RPMI7951 (cell line): ENCODE measurements around the gene JPT2. TPM values are rescaled to one million over a fixed set of nuclear protein-coding genes. Genes with fewer than 3 reads are reported as not detected.

ENCODE experiments used
- DNase-seq: peaks from one replicate; pipeline ENCODE4 v3.0.0-alpha.2; 2012; ENCODE audit warnings: low read depth
- total RNA-seq: library from RNA; depleted of rRNA; stranded (reverse); fragments of >200 nt; shearing (Covaris generic); gene quantifications from 2 replicates; pipeline ENCODE4 v1.2.3, GENCODE V29; 2014

Gene JPT2
- total RNA-seq, 1 experiment from 2014 or later = 148 TPM

GRCh38 chr16:1651974-1652312 lies 26.1 kb upstream of the JPT2 start:
- no peak for DNase-seq

- no peak for DNase-seq
Observed at GRCh38 chr16:1653023-1653422, 25.1 kb upstream of the JPT2 start.

GRCh38 chr16:1654505-1655268 lies 23.4 kb upstream of the JPT2 start:
- DNase-seq = no peak

- no peak for DNase-seq
Observed at GRCh38 chr16:1655269-1655807, 22.7 kb upstream of the JPT2 start.

GRCh38 chr16:1655909-1656807 lies 21.9 kb upstream of the JPT2 start:
- DNase-seq = no peak

GRCh38 chr16:1656808-1657617 lies 21.1 kb upstream of the JPT2 start:
- DNase-seq = no peak

GRCh38 chr16:1657841-1658240 lies 20.2 kb upstream of the JPT2 start:
- DNase-seq = no peak

GRCh38 chr16:1659031-1659430 lies 19.0 kb upstream of the JPT2 start:
- no peak for DNase-seq

GRCh38 chr16:1661826-1662225 lies 16.3 kb upstream of the JPT2 start:
- no peak for DNase-seq

- DNase-seq = no peak
Observed at GRCh38 chr16:1662543-1662942, 15.5 kb upstream of the JPT2 start.

GRCh38 chr16:1665829-1666228 lies 12.2 kb upstream of the JPT2 start:
- no peak for DNase-seq

- no peak for DNase-seq
Observed at GRCh38 chr16:1666316-1666715, 11.8 kb upstream of the JPT2 start.

- DNase-seq = no peak
Observed at GRCh38 chr16:1667271-1667670, 10.8 kb upstream of the JPT2 start.

- no peak for DNase-seq
Observed at GRCh38 chr16:1667916-1668315, 10.2 kb upstream of the JPT2 start.

- DNase-seq = no peak
Observed at GRCh38 chr16:1668612-1669319, 9.3 kb upstream of the JPT2 start.

- DNase-seq = no peak
Observed at GRCh38 chr16:1669698-1670097, 8.4 kb upstream of the JPT2 start.

- DNase-seq = no peak
Observed at GRCh38 chr16:1670371-1670770, 7.7 kb upstream of the JPT2 start.

- no peak for DNase-seq
Observed at GRCh38 chr16:1670866-1671265, 7.2 kb upstream of the JPT2 start.

- no peak for DNase-seq
Observed at GRCh38 chr16:1673424-1674151, 4.5 kb upstream of the JPT2 start.

- no peak for DNase-seq
Observed at GRCh38 chr16:1674306-1674705, 3.8 kb upstream of the JPT2 start.
